Nephron (organoid): Measurements from ENCODE around the gene SREBF1.

Experiments
- H3K27ac Mint-ChIP-seq, 3 experiments: 2 replicates each; pipeline ENCODE4 v1.8.0; 2020; ENCODE audit warnings: mixed read lengths in 3 of 3, mild to moderate bottlenecking in 2 of 3, moderate library complexity in 1 of 3
- H3K27me3 Mint-ChIP-seq: 2 replicates; pipeline ENCODE4 v1.8.0; 2021; ENCODE audit warnings: low read depth, mild to moderate bottlenecking, moderate library complexity, mixed read lengths
- H3K36me3 Mint-ChIP-seq: 2 replicates; pipeline ENCODE4 v1.8.0; 2020; ENCODE audit warnings: low read depth, mixed read lengths
- H3K4me1 Mint-ChIP-seq: 2 replicates; pipeline ENCODE4 v1.8.0; 2020; ENCODE audit warnings: mixed read lengths
- H3K4me3 Mint-ChIP-seq, 3 experiments: 2 replicates each; pipeline ENCODE4 v1.8.0; 2020; ENCODE audit warnings: mild to moderate bottlenecking in 3 of 3, mixed read lengths in 3 of 3, moderate library complexity in 2 of 3
- H3K9me3 Mint-ChIP-seq: 2 replicates; pipeline ENCODE4 v1.8.0; 2020; ENCODE audit warnings: mixed read lengths
- TF ChIP-seq, protein P1 (sequence below), 3 experiments: fragments of 200-600 bp; sonication (generic); IDR thresholded peaks; one replicate each; pipeline ENCODE4 v1.5.0; 2021; ENCODE audit warnings: antibody characterized with exemption in 3 of 3; ENCODE audit not compliant: unreplicated experiment in 3 of 3

Gene SREBF1

DNA sequence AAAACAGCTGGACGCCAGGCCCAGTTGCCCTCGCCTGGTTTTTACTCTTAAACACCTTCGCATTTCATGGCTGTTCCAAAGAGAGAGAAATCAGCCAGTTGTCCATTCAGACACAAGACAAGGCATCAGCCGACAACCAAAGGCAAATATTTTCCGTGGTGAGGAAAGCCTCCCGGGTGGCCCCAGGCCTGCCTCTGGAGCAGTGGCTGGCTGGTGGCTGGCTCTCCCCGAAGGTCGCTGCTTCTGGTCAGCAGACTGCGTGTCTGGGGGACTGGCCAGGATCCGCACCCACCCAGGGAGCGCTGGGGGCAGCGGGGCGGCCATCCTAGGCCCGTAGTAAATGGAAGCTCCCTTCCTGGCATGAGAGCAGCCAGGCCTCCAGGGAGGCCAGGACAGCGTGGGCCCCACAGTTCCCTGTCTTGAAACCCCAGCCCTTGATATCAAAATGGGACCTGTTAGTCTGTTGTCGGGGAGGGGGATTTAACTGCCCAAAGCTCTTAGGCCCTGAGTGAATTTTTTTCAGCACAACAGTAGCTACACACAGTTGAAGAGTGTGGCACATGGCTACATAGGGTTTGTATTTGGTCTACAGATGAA is 57.7 kb downstream of the SREBF1 start:
- peaks cover 57% of the 10 kb centered on the region for H3K4me1 Mint-ChIP-seq
- H3K27me3 Mint-ChIP-seq = no peaks in the 10 kb centered on the region
- H3K27ac Mint-ChIP-seq = peak overlapping the region; percentile 98 to 100 (median 98)
- H3K9me3 Mint-ChIP-seq = no peaks in the 10 kb centered on the region
- TF ChIP-seq, protein P1, sequence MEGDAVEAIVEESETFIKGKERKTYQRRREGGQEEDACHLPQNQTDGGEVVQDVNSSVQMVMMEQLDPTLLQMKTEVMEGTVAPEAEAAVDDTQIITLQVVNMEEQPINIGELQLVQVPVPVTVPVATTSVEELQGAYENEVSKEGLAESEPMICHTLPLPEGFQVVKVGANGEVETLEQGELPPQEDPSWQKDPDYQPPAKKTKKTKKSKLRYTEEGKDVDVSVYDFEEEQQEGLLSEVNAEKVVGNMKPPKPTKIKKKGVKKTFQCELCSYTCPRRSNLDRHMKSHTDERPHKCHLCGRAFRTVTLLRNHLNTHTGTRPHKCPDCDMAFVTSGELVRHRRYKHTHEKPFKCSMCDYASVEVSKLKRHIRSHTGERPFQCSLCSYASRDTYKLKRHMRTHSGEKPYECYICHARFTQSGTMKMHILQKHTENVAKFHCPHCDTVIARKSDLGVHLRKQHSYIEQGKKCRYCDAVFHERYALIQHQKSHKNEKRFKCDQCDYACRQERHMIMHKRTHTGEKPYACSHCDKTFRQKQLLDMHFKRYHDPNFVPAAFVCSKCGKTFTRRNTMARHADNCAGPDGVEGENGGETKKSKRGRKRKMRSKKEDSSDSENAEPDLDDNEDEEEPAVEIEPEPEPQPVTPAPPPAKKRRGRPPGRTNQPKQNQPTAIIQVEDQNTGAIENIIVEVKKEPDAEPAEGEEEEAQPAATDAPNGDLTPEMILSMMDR (IDR thresholded peaks at IDR 0.05; ENCODE audit: unreplicated experiment in 3 of 3) = no peak
- no peaks in the 10 kb centered on the region for H3K36me3 Mint-ChIP-seq
- peak overlapping the region; percentile 41 to 68 (median 62) for H3K4me3 Mint-ChIP-seq

GRCh38 chr17:17778308-17779014 is 58.3 kb downstream of the SREBF1 start:
- TF ChIP-seq, protein P1 (IDR thresholded peaks at IDR 0.05; ENCODE audit: unreplicated experiment in 3 of 3) = no peak
- Mint-ChIP-seq H3K4me1 (peaks cover 52% of the 10 kb centered on the region), H3K27ac (peak overlapping the region; percentile 98 to 100 (median 98)), H3K27me3 (no peaks in the 10 kb centered on the region), H3K4me3 (peak overlapping the region; percentile 41 to 68 (median 62)), H3K9me3 (no peaks in the 10 kb centered on the region), H3K36me3 (no peaks in the 10 kb centered on the region)

DNA sequence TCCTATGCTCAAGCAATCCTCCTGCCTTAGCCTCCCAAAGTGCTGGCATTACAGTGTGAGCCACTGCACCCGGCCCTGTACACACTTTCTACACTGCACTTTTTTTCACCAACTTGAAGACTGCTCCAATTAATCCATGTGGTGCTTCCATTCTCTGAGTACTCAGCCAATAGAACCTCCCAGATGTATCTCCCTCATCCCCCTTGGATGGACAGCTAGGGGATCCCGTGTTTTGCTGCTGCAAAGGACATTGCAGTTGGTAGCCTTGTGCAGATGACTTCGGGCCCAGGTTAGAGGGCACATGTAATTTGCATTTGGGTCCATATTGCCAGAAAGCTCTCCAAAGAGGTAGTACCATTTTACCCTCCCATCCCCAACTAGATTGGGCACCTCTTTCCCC is 59.9 kb downstream of the SREBF1 start:
- peaks cover 61% of the 10 kb centered on the region for H3K4me1 Mint-ChIP-seq
- H3K36me3 Mint-ChIP-seq = no peaks in the 10 kb centered on the region
- no peaks in the 10 kb centered on the region for H3K27me3 Mint-ChIP-seq
- peak overlapping the region in 2 of 3 experiments; percentile 10 to 55 for H3K27ac Mint-ChIP-seq
- no peaks in the 10 kb centered on the region for H3K9me3 Mint-ChIP-seq
- H3K4me3 Mint-ChIP-seq = no peak overlapping the region
- TF ChIP-seq, protein P1 (IDR thresholded peaks at IDR 0.05; ENCODE audit: unreplicated experiment in 3 of 3) = no peak

DNA sequence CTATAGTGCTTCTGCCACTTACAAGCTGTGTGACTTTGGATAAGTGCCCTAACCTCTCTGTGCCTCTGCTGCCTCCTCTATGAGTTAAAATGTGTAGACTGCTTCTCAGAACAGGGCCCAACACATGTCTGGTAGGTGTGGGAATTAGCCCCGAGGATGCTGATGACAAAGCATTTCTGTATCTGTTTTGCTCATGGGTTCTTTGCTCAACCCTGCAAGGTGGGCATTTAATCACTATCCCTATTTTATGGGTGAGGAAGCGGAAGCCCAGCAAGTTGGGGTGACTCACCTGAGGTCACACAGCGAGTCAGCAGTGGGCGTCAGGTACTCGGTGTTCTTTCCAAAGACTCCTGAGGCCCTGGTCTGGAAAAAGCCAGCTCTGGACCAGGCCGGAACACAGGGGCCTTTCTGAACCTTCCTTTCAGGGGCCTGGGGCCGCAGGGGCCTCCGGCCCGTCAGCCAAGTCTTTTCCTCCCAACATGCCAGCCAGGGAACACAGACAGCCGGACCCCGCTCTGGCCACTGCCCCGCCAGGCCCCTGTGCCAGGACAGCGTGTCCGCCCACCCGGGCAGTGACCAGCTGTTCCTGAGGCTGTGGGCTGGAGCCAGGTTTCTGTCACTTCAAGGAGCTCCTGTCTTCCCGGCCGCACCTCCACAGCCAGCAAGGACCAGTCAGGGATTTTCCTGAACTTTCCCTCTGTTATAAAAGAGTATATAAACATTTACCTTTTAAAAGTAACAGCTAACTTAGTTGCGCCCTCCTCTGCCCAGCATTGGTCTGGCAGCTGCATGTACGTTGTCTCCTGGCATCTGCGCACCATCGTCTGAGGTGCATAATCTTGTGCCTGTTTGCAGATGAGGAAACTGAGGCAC is 62.5 kb downstream of the SREBF1 start:
- H3K9me3 Mint-ChIP-seq = no peaks in the 10 kb centered on the region
- no peak overlapping the region for H3K4me3 Mint-ChIP-seq
- no peak overlapping the region for H3K27ac Mint-ChIP-seq
- H3K27me3 Mint-ChIP-seq = no peaks in the 10 kb centered on the region
- H3K36me3 Mint-ChIP-seq = no peaks in the 10 kb centered on the region
- H3K4me1 Mint-ChIP-seq = peaks cover 68% of the 10 kb centered on the region
- TF ChIP-seq, protein P1 (IDR thresholded peaks at IDR 0.05; ENCODE audit: unreplicated experiment in 3 of 3) = peak in 1 of 3 experiments; percentile 18

- TF ChIP-seq, protein P1 (IDR thresholded peaks at IDR 0.05; ENCODE audit: unreplicated experiment in 3 of 3) = no peak
- Mint-ChIP-seq H3K27me3 (no peaks in the 10 kb centered on the region), H3K4me1 (peaks cover 70% of the 10 kb centered on the region)
These were observed 64.6 kb downstream of the SREBF1 start for GRCh38 chr17:17772231-17772630.

More at GRCh38 chr17:17772231-17772630, 64.6 kb downstream of the SREBF1 start:
- Mint-ChIP-seq H3K4me3 (peak overlapping the region in 1 of 3 experiments; percentile 45), H3K36me3 (no peaks in the 10 kb centered on the region), H3K27ac (peak overlapping the region; percentile 60 to 66 (median 63)), H3K9me3 (no peaks in the 10 kb centered on the region)
